HEK293T (cell line): ENCODE results near the gene ELOA.
A peak's percentile ranks its signal among the peaks of the same experiment; 100 is the strongest.

Source experiments
- CTCF ChIA-PET: fragments of 350-600 bp; formaldehyde crosslinking; extraction: SDS; loops from one replicate; lab custom pipeline; 2021; ENCODE audit warnings: antibody characterized with exemption, inconsistent platforms; lab: Yijun Ruan, JAX
- POLR2A ChIA-PET: fragments of 350-600 bp; formaldehyde crosslinking; extraction: SDS; loops from one replicate; lab custom pipeline; 2020; ENCODE audit warnings: antibody characterized with exemption, inconsistent platforms; lab: Yijun Ruan, JAX
- DNase-seq: peaks from one replicate; pipeline ENCODE4 v3.0.0; 2012; ENCODE audit warnings: mixed read lengths; ENCODE audit errors: extremely low spot score
- ARNT ChIP-seq: fragments of 450-650 bp; IDR thresholded peaks from 2 replicates; pipeline ENCODE4 v1.6.1; 2017; ENCODE audit warnings: mild to moderate bottlenecking
- BHLHE40 ChIP-seq: fragments of 450-650 bp; IDR thresholded peaks from 2 replicates; pipeline ENCODE4 v1.6.1; 2016; ENCODE audit warnings: mild to moderate bottlenecking, moderate library complexity, borderline replicate concordance
- CTBP1 ChIP-seq: fragments of 450-650 bp; IDR thresholded peaks from 2 replicates; pipeline ENCODE4 v1.6.1; 2016; ENCODE audit warnings: borderline replicate concordance
- ELF4 ChIP-seq: fragments of 450-650 bp; IDR thresholded peaks from 2 replicates; pipeline ENCODE4 v1.6.1; 2017; ENCODE audit warnings: antibody characterized with exemption
- FOXA1 ChIP-seq: fragments of 450-650 bp; IDR thresholded peaks from 2 replicates; pipeline ENCODE4 v1.6.1; 2016; ENCODE audit warnings: mild to moderate bottlenecking
- FOXK2 ChIP-seq: fragments of 450-650 bp; IDR thresholded peaks from 2 replicates; pipeline ENCODE4 v1.6.1; 2016; ENCODE audit warnings: mild to moderate bottlenecking
- FOXM1 ChIP-seq: fragments of 450-650 bp; IDR thresholded peaks from 2 replicates; pipeline ENCODE4 v1.6.1; 2017; ENCODE audit warnings: mild to moderate bottlenecking, borderline replicate concordance
- HDGF ChIP-seq: fragments of 450-650 bp; IDR thresholded peaks from 2 replicates; pipeline ENCODE4 v1.6.1; 2017; ENCODE audit warnings: antibody characterized with exemption, borderline replicate concordance
- L3MBTL2 ChIP-seq: fragments of 450-650 bp; conservative IDR thresholded peaks from 2 replicates; pipeline ENCODE4 v1.6.1; 2016; ENCODE audit warnings: mild to moderate bottlenecking
- LEF1 ChIP-seq: fragments of 450-650 bp; IDR thresholded peaks from 2 replicates; pipeline ENCODE4 v1.6.1; 2017; ENCODE audit warnings: mild to moderate bottlenecking, borderline replicate concordance
- NFRKB ChIP-seq: fragments of 450-650 bp; IDR thresholded peaks from 2 replicates; pipeline ENCODE4 v1.6.1; 2016; ENCODE audit warnings: mild to moderate bottlenecking, moderate library complexity
- SP1 ChIP-seq: fragments of 450-650 bp; IDR thresholded peaks from 2 replicates; pipeline ENCODE4 v1.6.1; 2017
- SUZ12 ChIP-seq: fragments of 450-650 bp; IDR thresholded peaks from 2 replicates; pipeline ENCODE4 v1.6.1; 2016; ENCODE audit warnings: mild to moderate bottlenecking
- TARDBP ChIP-seq: fragments of 450-650 bp; IDR thresholded peaks from 2 replicates; pipeline ENCODE4 v1.6.1; 2016
- ZNF384 ChIP-seq: fragments of 450-650 bp; IDR thresholded peaks from 2 replicates; pipeline ENCODE4 v1.6.1; 2016
- TF ChIP-seq, protein P1 (sequence below): fragments of 450-650 bp; IDR thresholded peaks from 2 replicates; pipeline ENCODE4 v1.6.1; 2016

The ELOA gene

DNA sequence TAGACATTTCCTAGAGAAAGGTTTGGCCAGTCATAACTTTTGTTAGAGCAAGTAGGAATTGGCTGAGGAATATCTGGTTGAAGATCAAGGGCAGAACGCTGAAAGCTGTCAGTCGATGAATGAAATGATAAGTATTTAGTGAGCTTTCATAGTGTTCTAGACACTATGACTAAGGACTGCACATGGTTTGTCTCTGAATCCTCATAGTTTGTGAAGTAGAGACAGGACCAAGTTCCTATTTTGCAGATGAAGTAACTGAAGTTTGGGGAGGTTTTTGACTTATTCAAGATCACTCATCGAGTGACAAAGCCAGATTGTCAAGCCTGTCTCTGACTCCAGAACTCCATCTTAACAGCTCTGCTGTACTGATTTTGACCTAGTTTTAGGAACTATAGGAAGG, 4.7 kb downstream of the ELOA start:
- CTCF ChIA-PET = no interaction called here
- no peak for DNase-seq
- TF ChIP-seq SP1 (no peak), ARNT (no peak), FOXA1 (no peak), HDGF (no peak), NFRKB (no peak), L3MBTL2 (no peak), SUZ12 (no peak), CTBP1 (no peak), ELF4 (no peak), FOXK2 (no peak), BHLHE40 (no peak)
- POLR2A ChIA-PET = interaction anchor here (1.2 kb wide), 1 partner anchor 57 kb away, joined by 3 read pairs; the partner anchor contains the start of gene RPL11

- no peak for TF ChIP-seq ARNT
- no peak for TF ChIP-seq ELF4
- no peak for TF ChIP-seq BHLHE40
- TF ChIP-seq L3MBTL2 = no peak
- TF ChIP-seq CTBP1 = no peak
- TF ChIP-seq FOXK2 = no peak
- TF ChIP-seq HDGF = no peak
- no peak for TF ChIP-seq NFRKB
- no peak for TF ChIP-seq ZNF384
- TF ChIP-seq, protein P1, sequence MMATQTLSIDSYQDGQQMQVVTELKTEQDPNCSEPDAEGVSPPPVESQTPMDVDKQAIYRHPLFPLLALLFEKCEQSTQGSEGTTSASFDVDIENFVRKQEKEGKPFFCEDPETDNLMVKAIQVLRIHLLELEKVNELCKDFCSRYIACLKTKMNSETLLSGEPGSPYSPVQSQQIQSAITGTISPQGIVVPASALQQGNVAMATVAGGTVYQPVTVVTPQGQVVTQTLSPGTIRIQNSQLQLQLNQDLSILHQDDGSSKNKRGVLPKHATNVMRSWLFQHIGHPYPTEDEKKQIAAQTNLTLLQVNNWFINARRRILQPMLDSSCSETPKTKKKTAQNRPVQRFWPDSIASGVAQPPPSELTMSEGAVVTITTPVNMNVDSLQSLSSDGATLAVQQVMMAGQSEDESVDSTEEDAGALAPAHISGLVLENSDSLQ = no peak
- no peak for TF ChIP-seq SUZ12
- TF ChIP-seq SP1 = no peak
- no peak for TF ChIP-seq LEF1
- no peak for TF ChIP-seq FOXA1
- TF ChIP-seq FOXM1 = no peak
- no peak for TF ChIP-seq TARDBP
- peak; percentile 76 for DNase-seq
- CTCF ChIA-PET = interaction anchor here (0.9 kb wide), 1 partner anchor 21 kb away, joined by 3 read pairs; no protein-coding TSS in a partner anchor
- POLR2A ChIA-PET = no interaction called here
Observed at GRCh38 chr1:23751050-23751814, 8.0 kb downstream of the ELOA start.

DNA sequence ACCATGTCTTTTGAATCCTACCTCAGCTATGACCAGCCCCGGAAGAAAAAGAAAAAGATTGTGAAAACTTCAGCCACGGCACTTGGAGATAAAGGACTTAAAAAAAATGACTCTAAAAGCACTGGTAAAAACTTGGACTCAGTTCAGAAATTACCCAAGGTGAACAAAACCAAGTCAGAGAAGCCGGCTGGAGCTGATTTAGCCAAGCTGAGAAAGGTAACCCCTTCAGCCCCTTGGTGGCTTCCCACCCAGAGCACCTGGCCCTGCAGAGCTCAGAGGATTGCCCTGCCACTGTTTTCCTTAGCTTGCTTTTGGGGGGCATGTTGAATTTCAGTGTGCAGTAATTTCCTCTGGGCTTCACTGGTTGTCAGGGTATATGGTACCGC, 8.5 kb downstream of the ELOA start:
- ChIA-PET CTCF (interaction anchor here (0.9 kb wide), 1 partner anchor 20 kb away, joined by 3 read pairs; no protein-coding TSS in a partner anchor), POLR2A (no interaction called here)
- no peak for DNase-seq
- TF ChIP-seq FOXA1 (no peak), HDGF (no peak), ARNT (no peak), FOXM1 (no peak), TARDBP (no peak), FOXK2 (no peak), SUZ12 (no peak)

- CTCF ChIA-PET = interaction anchor here (0.7 kb wide), 1 partner anchor 13 kb away, joined by 3 read pairs; no protein-coding TSS in a partner anchor
- POLR2A ChIA-PET = no interaction called here
- no peak for DNase-seq
- TF ChIP-seq ARNT (no peak), CTBP1 (no peak), LEF1 (no peak), FOXK2 (no peak), ZNF384 (no peak), L3MBTL2 (no peak), FOXA1 (no peak), TARDBP (no peak), BHLHE40 (no peak)
Observed at GRCh38 chr1:23752909-23753308, 9.6 kb downstream of the ELOA start.

DNA sequence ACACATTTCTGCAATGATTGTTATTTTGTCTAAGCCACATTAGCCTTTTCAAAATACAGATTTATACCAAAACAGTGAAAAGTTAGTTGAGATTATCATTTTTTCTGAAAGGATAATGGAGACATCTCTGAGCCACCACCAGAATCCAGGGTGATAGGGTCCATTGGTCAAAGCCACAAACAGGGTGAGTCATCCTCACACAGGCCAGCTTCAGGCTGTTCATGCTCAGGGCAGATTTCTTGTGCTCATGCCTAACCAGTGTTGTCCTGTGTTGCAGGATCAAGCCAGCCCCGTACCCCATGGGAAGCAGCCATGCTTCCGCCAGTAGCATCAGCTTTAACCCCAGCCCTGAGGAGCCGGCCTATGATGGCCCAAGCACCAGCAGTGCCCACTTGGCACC, 13.4 kb downstream of the ELOA start:
- POLR2A ChIA-PET = interaction anchor here (0.8 kb wide), 1 partner anchor 9 kb away, joined by 4 read pairs; no protein-coding TSS in a partner anchor
- no peak for DNase-seq
- TF ChIP-seq, protein P1 = no peak
- TF ChIP-seq CTBP1 (no peak), TARDBP (no peak), SUZ12 (no peak), BHLHE40 (no peak), NFRKB (no peak), HDGF (no peak), FOXK2 (no peak), FOXM1 (no peak), FOXA1 (no peak), ARNT (no peak), L3MBTL2 (no peak), LEF1 (no peak)
- CTCF ChIA-PET = no interaction called here

GRCh38 chr1:23757812-23758211, 14.5 kb downstream of the ELOA start:
- CTCF ChIA-PET = interaction anchor here (0.6 kb wide), 1 partner anchor 38 kb away, joined by 6 read pairs; no protein-coding TSS in a partner anchor
- TF ChIP-seq CTBP1 = no peak
- TF ChIP-seq TARDBP = no peak
- no peak for TF ChIP-seq FOXK2
- TF ChIP-seq HDGF = no peak
- no peak for TF ChIP-seq NFRKB
- TF ChIP-seq ARNT = no peak
- TF ChIP-seq, protein P1 = no peak
- TF ChIP-seq FOXM1 = no peak
- no peak for TF ChIP-seq LEF1
- TF ChIP-seq ELF4 = no peak
- no peak for TF ChIP-seq BHLHE40
- no peak for TF ChIP-seq FOXA1
- TF ChIP-seq SUZ12 = no peak
- no peak for TF ChIP-seq L3MBTL2
- no peak for TF ChIP-seq ZNF384
- no peak for TF ChIP-seq SP1
- POLR2A ChIA-PET = interaction anchor here (1.5 kb wide), 1 partner anchor 20 kb away, joined by 3 read pairs; the partner anchor contains the start of gene PITHD1
- no peak for DNase-seq
